Right kidney (tissue), 1 donor: ENCODE data around the gene WNT8A.
A peak's percentile ranks its signal among the peaks of the same experiment; 100 is the strongest.

Experiments
- DNase-seq: peaks from one replicate; pipeline ENCODE4 v3.0.0-alpha.2; 2016

The WNT8A gene

DNA sequence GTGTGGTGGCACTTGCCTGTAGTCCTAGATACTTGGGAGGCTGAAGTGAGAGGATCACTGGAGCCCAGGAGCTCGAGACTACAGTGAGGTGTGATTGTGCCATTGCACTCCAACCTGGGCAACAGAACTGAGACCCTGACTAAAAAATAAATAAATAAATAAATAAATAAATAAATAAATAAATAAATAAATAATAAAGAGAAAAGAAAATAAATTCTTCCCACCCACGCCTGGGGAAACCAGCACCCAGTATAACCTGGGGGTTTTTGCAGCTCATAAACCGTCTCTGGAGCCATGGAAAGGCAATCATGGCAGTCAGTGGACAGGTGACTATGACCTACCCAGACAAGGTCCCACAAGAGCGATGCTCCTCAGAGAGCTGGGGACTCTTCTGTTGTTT lies 7.9 kb downstream of the WNT8A start:
- DNase-seq: no peak

DNA sequence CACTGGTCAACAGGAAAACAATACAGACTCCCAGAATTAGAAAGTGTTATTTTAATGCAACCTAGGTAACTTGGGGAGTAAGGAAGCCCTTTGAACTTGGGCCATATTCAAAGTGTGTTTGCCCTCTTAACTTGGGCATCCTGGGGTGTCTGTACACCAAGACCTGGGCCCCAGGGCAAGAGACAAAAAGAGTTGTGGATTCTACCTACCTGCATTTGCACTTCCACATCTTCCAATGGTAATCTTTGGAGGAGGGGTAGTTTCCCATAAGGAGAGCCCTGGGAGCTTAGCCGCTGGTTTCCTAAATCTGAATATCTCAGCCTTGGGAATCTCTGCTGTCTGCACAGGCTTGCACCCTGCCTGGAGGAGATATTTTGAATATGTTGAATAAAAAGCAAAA lies 8.5 kb downstream of the WNT8A start:
- no peak for DNase-seq

DNA sequence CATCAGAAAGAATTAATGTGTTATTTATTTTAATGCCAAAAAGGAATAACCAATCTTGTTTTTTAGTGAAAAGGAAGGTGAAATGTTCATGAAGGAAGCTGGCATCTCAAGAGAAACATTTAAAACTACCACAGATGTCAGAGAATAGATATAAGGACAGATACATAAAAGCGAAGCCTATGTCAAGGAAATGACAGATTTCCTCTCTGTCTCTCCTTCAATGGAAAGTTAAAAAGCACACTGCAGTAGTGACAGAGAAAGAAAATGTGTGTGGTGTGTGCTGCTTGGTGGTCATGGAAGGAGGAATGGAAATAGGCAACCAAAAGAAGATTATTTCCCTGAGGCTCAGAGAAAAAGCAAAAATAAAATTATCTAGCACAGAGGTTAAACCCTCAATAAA lies 9.2 kb downstream of the WNT8A start:
- DNase-seq: no peak

DNA sequence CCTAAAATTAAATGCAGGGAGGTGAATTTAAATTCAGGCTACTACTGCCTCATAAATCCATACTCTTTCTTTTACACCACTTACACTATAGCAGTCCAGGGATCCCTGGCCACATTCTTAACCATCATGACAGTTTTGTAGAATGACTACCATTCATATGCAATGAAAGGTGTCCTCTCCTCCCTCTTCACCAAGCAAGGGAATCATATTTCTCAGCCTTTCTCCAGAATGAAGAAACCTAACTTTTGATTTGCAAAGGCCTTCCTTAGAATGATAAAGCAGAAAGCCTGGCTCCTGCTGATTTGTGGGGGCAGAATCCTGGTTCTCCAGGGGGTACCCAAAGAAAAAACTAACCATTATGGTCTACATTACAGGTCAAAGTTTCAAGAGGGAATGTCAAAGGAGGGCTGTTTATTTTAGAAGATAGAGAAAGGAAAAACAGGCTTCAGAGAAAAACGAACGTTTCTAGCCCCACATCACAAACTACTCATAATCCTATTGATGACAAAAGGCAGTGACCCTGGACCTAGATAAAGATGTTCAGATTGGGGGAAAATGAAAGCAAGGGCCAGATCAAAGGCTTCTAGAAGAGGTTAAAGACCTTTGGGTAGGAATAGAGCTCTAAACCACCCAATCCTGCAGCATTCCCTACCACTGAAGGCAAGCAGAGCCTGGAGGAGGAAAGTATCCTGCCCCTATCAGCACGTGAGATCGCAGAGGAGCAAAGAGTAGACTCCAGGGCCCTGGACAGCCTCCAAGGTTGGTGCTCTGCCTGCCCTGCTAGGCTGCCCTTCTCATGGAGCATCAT lies 11.5 kb downstream of the WNT8A start:
- DNase-seq: no peak

DNA sequence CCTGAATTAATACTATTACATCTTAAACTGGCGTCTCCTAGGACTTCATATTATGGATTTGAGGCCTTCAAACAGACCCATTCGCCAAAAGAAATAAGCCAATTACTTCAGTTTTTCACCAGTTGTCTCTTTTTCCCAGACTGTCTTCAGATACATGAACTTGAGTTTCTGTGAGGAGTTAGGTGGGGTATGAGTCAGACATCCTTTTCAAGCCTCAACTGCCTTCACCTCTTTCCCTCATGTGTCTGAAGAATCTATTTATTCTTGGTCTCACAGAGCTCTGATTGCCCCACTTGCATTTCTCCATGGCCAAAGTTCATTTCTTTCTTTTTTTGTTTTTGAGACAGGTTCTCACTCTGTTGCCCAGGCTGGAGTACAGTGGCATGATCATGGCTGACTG lies 12.5 kb downstream of the WNT8A start:
- no peak for DNase-seq

DNA sequence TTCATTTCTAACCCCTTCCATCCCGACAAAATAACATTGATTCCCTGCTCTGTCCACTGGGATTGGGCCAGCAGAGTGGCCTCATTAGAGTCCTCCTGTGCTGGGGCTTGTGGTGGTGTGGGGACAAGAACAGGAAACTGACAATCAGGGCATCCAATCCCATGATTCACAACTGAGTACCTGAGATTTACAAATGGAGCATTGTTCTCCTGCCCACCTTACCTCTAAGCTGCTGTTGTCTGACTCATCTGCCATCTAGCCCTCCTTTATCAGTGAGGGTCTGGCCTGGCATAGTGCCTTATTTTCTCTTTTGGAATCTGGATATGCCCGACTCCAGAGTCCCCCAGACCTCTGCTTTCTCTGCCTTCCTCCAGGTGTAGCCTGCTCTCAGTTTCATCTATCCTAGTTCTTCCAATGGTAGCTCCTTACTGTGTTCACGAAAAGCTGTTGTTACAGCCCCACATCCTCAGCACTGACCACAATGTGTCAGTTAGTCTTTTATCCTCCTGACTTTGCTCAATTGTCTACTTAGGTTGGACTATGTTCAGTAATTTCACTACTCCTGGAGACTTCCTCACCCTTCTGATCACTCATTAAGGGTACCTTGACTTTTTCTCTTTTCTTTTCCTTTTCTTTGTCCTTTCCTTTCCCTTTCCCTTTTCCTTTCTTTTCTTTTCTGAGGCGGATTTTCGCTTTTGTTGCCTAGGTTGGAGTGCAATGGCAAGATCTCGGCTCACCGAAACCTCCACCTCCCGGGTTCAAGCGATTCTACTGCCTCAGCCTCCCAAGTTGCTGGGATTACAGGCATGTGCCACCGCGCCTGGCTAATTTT lies 13.4 kb downstream of the WNT8A start:
- no peak for DNase-seq

DNA sequence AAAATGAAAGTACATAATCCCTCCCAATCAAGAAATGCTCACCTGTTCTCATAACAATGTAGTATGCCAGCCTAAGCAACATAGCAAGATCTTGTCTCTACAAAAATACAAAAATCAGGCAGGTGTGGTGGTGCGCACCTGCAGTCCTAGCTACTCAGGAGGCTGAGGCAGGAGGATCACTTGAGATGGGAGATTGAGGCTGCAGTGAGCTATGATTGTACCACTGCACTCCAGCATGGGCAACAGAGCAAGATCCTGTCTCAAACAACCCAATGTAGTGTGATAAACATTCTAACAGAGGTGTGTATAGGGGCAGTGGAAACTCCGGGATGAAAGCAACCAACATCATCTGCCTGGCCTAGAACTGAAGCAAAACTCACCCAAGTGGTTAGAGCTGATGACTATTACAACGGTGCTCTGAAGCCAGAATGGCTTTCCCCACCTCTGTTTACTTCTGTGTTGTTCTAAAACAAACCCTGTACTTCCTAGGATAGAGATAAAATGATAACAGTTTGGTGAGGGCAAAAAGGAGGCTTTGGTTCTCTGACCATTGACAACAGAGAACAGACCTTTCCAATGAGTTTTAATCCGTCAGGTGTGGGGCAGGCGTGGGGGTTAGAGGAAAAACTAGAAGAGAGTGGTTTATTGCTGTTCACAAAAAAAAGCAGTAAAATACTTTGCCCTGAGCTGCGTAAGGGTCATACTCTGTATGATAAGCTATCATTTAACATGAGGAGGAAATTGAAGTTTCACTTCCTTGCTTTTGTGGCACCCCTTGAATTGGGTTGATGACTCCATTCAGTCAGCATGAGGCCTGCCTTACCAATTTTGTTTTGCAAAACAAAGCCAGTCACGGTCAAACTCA lies 18.9 kb downstream of the WNT8A start:
- no peak for DNase-seq

DNA sequence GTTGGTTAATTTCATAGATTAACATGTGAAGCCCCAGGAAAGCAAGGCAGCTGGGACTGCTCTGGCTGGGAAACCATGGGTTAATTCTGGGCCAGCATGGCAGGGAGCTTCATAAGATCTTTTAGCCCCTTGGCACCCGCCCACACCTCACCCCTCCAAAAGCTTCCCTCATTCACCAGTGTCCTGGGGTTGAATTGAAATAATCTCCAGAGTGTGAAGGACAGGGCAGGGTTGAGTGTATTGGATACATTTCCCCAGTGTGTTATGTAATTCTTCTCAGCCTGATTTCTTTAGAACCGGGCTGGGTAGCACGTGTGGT lies 19.4 kb downstream of the WNT8A start:
- DNase-seq: no peak

DNA sequence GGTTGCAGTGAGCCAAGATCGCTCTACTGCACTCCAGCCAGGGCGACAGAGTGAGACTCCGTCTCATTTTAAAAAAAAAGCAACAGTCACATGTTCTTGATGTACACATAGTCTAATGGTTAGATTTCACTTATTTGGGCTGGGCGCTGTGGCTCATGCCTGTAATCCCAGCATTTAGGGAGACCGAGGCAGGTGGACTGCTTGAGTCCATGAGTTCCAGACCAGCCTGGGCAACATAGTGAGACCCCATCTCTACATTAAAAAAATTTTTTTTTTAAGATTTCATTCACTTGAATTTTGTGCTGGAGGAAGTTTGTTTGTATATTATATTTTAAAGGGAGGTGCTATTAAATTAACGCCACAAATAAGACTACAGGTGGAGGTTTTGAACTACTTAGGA lies 21.9 kb downstream of the WNT8A start:
- no peak for DNase-seq

DNA sequence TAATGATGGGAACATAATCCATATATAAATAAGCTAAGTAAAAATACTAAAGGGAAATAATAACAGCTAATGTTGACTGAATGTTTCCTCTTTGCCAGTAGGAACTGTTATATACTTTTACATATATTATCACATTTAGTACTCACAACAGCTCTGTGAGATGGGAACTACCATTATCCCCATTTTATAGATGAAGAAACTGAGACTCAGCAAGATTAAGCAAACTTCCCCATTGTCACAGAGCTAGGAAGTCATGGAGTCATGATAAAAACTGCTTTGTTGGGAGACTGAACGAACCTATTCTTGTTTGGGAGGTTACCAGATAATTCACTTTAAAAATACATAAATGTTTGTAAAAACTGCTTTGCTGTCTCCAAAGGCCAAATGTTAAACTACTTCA lies 23.4 kb downstream of the WNT8A start:
- no peak for DNase-seq

DNA sequence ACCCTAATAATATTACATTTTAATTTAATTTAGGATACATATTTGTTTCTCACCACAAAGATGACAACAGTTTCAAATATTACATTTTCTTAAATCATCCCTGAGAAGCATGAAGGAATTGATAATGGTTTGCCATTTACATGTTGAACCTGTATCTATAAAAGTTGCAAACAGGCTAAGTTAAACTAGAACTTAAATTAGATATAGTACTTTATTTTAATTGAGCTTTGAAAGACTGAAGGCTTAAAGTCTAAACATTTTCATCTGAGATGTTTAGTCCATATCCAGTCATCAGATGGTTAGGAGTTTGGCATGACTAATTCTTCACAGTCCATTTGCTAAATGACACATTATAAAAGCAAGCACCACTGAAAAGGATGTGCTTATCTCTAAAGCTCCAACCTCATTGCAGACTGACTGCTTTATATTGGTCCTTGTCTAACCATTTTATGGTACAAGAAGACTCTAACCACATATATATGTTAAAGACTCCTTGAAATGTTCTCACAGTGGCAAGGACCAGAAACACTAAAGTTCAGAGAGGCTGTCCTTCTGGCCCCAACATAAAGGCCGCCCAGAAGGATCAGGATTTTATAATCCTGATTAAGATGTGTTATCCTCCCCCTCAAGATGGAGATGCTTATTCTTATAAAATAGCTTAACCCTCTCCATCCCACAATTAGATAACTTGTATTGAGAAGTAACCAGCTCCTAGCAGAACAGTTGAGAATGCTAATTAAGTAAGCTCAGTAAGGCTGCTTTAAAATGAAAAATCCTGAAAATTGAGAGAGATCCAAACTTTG lies 25.8 kb downstream of the WNT8A start:
- no peak for DNase-seq

DNA sequence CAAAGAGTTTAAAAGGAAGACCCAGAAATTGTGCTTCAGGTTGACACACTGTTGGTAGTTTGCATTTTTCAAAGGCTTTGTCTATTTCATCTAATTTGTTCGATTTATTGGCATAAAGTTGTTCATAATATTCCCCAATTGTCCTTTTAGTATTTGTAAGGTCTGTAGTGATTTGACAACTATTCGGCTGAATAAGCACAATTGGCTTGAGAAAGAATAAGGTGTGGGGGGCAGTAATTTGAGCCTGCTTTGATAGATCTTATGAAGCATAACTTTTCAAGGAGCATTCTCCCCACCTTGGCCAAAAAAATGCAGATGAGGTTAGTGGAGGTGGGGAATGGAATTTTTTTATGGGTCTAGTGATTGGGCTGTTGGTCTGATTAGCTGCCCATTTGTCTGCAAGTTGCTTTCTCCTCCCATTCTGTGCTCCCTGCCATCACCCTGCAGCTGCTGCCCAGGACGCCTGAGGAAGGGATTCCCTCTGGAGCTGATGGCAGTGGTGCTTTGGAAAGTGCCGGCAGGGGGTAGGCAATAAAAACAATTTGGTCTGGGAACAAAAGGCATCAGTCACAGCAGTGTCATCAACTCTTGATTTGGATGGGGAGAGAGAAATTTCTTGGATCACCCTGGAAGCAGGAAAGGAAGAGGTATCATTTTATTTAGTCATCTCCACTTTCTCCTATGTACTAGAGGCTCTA lies 26.6 kb downstream of the WNT8A start:
- no peak for DNase-seq

DNA sequence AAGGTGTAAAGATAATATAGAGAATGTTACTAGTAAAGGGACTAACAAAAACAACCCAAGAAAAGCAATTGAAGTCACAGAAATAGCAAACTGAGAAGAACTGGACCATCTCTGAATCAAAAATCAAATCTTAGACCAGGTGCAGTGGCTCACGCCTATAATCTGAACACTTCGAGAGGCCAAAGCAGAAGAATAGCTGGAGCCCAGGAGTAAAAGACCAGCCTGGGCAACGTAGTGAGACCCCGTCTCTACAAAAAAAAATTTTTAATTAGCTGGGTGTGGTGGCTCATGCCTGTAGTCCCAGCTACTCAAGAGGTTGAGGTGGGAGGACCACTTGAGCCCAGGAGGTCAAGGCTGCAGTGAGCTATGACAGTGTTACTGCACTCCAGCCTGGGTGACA lies 27.3 kb downstream of the WNT8A start:
- DNase-seq: no peak

DNA sequence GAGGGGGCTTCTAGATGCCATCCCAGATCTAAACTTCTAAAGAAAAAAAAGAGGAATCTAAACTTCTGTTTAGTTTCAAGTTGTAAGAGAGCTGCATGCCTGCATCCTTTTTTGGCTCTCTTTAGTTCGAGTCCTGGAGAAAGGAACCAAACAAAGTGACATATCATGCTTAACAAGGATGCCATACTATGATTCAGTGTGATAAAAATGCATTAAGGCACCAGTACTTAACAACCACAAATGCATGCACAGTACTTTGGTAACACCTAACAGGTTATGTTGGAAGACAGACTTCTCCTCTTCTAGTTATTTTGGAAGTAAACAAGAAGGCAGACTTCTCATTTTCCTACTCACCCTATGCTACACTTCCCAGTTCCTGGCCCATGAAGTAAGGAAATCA lies 28.1 kb downstream of the WNT8A start:
- no peak for DNase-seq

DNA sequence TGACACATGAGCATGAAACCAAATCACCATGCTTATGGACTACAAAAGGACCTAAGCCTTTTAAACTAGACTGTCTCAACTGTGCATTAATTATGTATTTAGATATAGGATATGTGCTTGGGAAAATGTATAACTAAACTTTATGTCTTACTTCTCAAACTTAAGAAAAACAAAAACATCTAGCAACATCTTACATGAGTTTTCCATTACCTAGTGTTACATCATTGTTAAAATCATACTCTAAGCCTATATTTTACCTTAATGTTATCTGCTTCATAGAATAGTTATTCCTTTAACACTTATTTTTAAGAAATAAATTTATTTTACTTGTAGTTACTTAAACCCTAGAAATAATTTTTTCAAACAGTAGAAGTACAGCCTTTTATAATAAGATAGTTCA lies 31.4 kb downstream of the WNT8A start:
- DNase-seq: no peak

DNA sequence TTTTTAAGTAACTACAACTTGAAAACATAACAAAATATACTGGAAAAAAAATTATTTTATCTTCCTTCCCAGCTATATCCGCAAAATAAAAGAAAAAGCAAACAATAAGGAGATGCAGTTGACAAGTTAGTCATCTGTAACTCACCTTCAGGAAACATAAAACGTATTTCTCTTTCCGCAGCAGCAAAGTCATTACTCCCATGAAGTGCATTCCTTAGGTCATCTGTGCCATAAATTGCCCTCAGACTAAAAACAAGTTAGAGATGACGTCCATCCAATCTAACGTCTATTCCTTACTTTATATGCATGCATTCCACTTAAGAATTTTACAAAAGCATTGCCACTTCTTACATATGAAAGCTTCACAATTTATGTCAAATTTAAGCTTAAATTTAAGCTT lies 44.5 kb downstream of the WNT8A start:
- no peak for DNase-seq

DNA sequence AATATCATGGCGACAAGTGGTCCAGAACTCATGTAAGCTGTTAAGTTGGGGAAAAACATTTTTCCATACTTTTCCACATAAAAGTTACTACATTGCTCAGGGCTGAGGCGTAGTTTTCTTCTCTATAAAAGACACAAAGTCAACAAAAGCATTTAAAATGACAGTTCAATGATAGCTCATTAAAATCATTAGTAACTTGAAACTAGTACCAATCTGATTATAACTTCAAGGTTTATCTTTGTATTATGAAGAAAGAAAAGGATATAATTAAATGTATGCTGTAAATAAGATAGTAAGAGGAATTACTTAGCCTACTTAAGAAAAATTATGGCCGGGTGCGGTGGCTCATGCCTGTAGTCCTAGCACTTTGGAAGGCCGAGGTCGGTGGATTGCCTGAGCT lies 45.5 kb downstream of the WNT8A start:
- no peak for DNase-seq

DNA sequence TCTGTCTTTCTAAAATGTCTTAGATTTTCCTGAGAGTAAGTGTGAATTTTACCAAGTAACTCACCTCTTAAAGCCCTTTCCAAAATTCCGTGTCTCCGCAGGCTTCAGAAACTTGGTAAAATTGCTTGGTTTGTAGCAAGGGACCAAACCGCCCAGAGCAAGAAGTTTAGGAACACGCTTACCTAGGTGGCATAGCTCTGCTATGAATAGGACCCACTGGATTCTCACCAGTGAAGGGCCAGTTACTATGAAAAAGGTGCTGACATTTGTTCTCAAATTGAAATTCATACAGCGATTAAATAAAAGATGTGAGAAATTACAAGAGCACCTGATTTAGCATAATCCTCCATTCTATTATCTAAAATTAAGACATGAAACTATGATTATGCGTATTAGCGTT lies 48.7 kb downstream of the WNT8A start:
- no peak for DNase-seq

DNA sequence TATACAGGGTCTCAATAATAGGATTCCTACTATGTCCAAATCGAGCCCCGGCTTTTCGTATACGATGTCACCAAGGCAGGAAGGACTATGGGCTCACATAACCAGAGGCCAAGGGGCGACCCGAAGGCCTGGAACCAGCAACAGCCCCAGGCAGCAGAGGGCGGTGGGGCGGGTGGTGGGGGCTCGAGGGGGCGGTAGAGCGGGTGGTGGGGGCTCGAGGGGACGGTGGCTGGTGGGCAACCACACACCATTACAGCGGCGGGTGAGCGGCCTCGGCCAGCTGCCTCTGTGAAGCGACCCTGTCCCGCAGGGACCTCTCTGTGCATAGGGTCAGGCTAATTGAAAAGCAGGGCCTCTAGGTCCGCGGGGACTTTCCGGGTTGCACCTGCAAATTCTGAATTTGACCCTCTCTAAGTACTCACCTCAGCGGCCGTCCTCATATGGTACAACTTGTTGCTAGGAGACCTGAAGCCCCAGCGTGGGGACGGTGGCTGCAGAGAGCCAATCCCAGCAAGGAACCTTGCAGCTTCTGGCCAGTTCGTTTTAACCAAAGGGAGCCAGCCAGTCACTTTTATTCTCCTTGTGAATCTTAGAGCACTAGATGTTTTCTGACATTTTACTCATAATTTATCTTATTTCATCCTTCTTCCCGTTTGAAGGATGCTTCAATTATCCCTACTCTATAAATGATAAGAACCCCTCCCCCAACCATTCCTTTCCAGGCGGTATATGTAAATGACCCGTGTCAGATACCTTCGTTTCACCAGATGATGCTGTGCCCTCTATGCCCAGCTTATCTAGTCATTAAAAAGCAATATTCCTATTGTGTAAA lies 55.3 kb downstream of the WNT8A start, which contains the start of gene NME5:
Gene NME5 (minus strand): TSS at position 480 of the 832 bp plus-strand sequence. CDS start 648 bp downstream, outside the sequence.
- peak; percentile 71 for DNase-seq

DNA sequence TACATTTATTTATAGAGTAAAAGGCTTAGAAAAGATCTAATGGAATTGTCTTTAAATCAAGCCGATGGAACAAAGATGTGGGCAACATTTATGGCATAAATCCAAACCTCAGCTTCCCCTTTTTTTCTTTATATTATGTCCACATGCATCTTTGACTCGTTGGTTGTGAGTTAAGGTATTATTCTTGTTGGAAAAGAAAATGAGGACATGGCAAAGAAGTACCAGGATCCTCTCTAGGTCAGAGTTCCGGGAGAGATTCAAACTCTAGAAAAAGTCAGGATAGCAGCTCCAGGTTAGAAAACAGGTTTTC lies 55.9 kb downstream of the WNT8A start:
- DNase-seq: no peak

DNA sequence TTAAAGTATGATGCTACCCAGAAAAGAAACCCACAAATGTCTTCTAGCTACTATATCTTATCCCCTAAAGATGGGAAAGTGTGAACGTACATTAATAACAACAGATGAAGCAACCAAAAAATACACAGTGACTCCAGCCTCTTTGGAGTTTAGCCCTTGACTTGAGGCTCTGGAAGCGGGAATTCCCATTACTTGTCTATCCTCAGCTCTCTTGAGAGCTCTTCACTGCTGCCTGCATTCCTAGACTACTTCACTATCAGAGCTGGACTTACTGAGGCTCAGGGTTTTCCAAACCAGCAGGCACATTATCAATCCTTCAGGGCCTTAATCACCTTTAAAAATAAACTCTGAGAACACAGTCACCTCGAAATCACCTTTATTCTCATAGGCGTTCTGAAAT lies 56.4 kb downstream of the WNT8A start:
- no peak for DNase-seq
